ENCODE results near the gene DOCK2. TPM values are rescaled to one million over a fixed set of nuclear protein-coding genes. Genes with fewer than 3 reads are reported as not detected.

DOCK2 gene
- total and polyA plus RNA-seq, 12 donors = 3.3 to 59.5 (median 21.0) TPM

- no peaks in the 10 kb centered on the region for H3K27me3 ChIP-seq
- H3K36me3 ChIP-seq (replicated peaks in 1 of 2) = no peaks in the 10 kb centered on the region
- TF ChIP-seq POLR2A (IDR thresholded peaks at IDR 0.05) (no peak), CTCF (IDR thresholded peaks at IDR 0.05) (no peak)
- DNase-seq = no peak
- H3K4me1 ChIP-seq (replicated peaks in 1 of 2) = no peaks in the 10 kb centered on the region
- no peaks in the 10 kb centered on the region for H3K9me3 ChIP-seq (replicated peaks in 1 of 3)
- no peak overlapping the region for H3K4me3 ChIP-seq
- WGBS, 4 donors = 75 to 82% (median 81%) methylated on average over 7 to 8 of the region's 8 CpGs
- intact Hi-C loops (cut with DNase I) = no loop called here
- H3K27ac ChIP-seq = no peak overlapping the region
These were observed 443.8 kb downstream of the DOCK2 start for GRCh38 chr5:170080786-170081445.

GRCh38 chr5:170081616-170082015 lies 444.5 kb downstream of the DOCK2 start:
- 80 to 92% (median 87%) methylated on average over 3 to 4 of the region's 4 CpGs for WGBS, 4 donors

GRCh38 chr5:170082701-170083100 lies 445.6 kb downstream of the DOCK2 start:
- H3K36me3 ChIP-seq (replicated peaks in 1 of 2) = no peaks in the 10 kb centered on the region
- no peak overlapping the region for H3K27ac ChIP-seq
- no peaks in the 10 kb centered on the region for H3K4me1 ChIP-seq (replicated peaks in 1 of 2)
- intact Hi-C loops (cut with DNase I) = no loop called here
- no peak for TF ChIP-seq CTCF (IDR thresholded peaks at IDR 0.05)
- TF ChIP-seq POLR2A (IDR thresholded peaks at IDR 0.05) = no peak
- H3K9me3 ChIP-seq (replicated peaks in 1 of 3) = no peaks in the 10 kb centered on the region
- H3K27me3 ChIP-seq = no peaks in the 10 kb centered on the region
- 87 to 92% (median 90%) methylated on average over 6 to 7 of the region's 7 CpGs for WGBS, 4 donors
- no peak overlapping the region for H3K4me3 ChIP-seq
- DNase-seq = no peak

More at GRCh38 chr5:170081616-170082015, 444.5 kb downstream of the DOCK2 start:
- intact Hi-C loops (cut with DNase I) = no loop called here
- Histone ChIP-seq H3K36me3 (replicated peaks in 1 of 2) (no peaks in the 10 kb centered on the region), H3K4me3 (no peak overlapping the region), H3K27ac (no peak overlapping the region), H3K27me3 (no peaks in the 10 kb centered on the region), H3K4me1 (replicated peaks in 1 of 2) (no peaks in the 10 kb centered on the region), H3K9me3 (replicated peaks in 1 of 3) (no peaks in the 10 kb centered on the region)
- TF ChIP-seq CTCF (IDR thresholded peaks at IDR 0.05) = no peak
- no peak for TF ChIP-seq POLR2A (IDR thresholded peaks at IDR 0.05)
- DNase-seq = no peak

GRCh38 chr5:170087168-170087817 lies 450.2 kb downstream of the DOCK2 start:
- intact Hi-C loops (cut with DNase I) = no loop called here
- no peaks in the 10 kb centered on the region for H3K4me1 ChIP-seq (replicated peaks in 1 of 2)
- no peak overlapping the region for H3K27ac ChIP-seq
- H3K27me3 ChIP-seq = no peaks in the 10 kb centered on the region
- no peaks in the 10 kb centered on the region for H3K36me3 ChIP-seq (replicated peaks in 1 of 2)
- WGBS, 4 donors = 80 to 90% (median 85%) methylated on average over 3 of the region's 3 CpGs
- no peak for TF ChIP-seq CTCF (IDR thresholded peaks at IDR 0.05)
- peak in 1 of 7 donors; percentile 2 for DNase-seq
- H3K9me3 ChIP-seq (replicated peaks in 1 of 3) = no peaks in the 10 kb centered on the region
- no peak overlapping the region for H3K4me3 ChIP-seq

All from adrenal gland (tissue), 12 donors.